B cell (primary cell): ENCODE measurements around the gene FBXW4. TPM values are rescaled to one million over a fixed set of nuclear protein-coding genes. Genes with fewer than 3 reads are reported as not detected.

Source experiments
- ATAC-seq: fragments of 200-7000 bp; cut with Tn5 transposase; one replicate; pipeline ENCODE4 v1.10.0; 2021; ENCODE audit warnings: low read depth, mild to moderate bottlenecking, moderate number of reproducible peaks, moderate library complexity
- CTCF ChIA-PET: fragments of 350-600 bp; sonication (Branson Sonifier 250); formaldehyde crosslinking; loops from one replicate; lab custom pipeline; 2021; ENCODE audit warnings: antibody characterized with exemption, inconsistent platforms; lab: Charles Lee
- POLR2A ChIA-PET: fragments of 350-600 bp; sonication (Branson Sonifier 250); formaldehyde crosslinking; loops from one replicate; lab custom pipeline; 2021; ENCODE audit warnings: antibody characterized with exemption; lab: Charles Lee
- DNase-seq: peaks from one replicate; pipeline ENCODE4 v3.0.0; 2013
- H2AFZ ChIP-seq: 2 replicates; pipeline ENCODE4 v1.6.1; 2012; ENCODE audit warnings: mild to moderate bottlenecking, low read depth, low read length; ENCODE audit not compliant: insufficient read depth, poor library complexity, severe bottlenecking
- H3K27ac ChIP-seq, 2 donors: 1 replicate in 1 of 2; 2 replicates in 1 of 2; pipeline ENCODE4 v1.5.1; 2012 to 2013; ENCODE audit warnings: low read length in 2 of 2, mild to moderate bottlenecking in 2 of 2, moderate library complexity in 1 of 2
- H3K27me3 ChIP-seq, 4 experiments: fragments of 200-600 bp in 1 of 4; sonication (generic) in 1 of 4; replicated peaks in 1 of 4; 1 replicate in 2 of 4; 2 replicates in 2 of 4; pipeline versions ENCODE4 v1.6.1 to v1.7.0; 2013 to 2016; ENCODE audit warnings: low read length in 3 of 4, mild to moderate bottlenecking in 2 of 4, mixed read lengths in 1 of 4, moderate library complexity in 1 of 4; ENCODE audit not compliant: insufficient read depth in 4 of 4, control insufficient read depth in 3 of 4; ENCODE audit errors: control extremely low read depth in 1 of 4
- H3K36me3 ChIP-seq, 2 experiments: replicated peaks in 1 of 2; 1 replicate in 1 of 2; 2 replicates in 1 of 2; pipeline versions ENCODE4 v1.6.1 to v1.7.1; 2013; ENCODE audit warnings: low read length in 1 of 2; ENCODE audit not compliant: insufficient read depth in 2 of 2, control insufficient read depth in 1 of 2; ENCODE audit errors: control extremely low read depth in 1 of 2, extremely low read depth in 1 of 2
- H3K4me1 ChIP-seq, 2 donors: fragments of 200-600 bp in 1 of 2; sonication (generic) in 1 of 2; 1 replicate in 1 of 2; 2 replicates in 1 of 2; pipeline versions ENCODE4 v1.5.1 to v1.6.1; 2013 to 2017; ENCODE audit warnings: low read length in 2 of 2; ENCODE audit not compliant: control insufficient read depth in 2 of 2, insufficient read depth in 2 of 2
- H3K4me2 ChIP-seq: replicated peaks from 2 replicates; pipeline ENCODE3; 2012; ENCODE audit warnings: mild to moderate bottlenecking, low read depth, low read length; ENCODE audit not compliant: poor library complexity, severe bottlenecking
- H3K4me3 ChIP-seq, 5 experiments: fragments of 200-600 bp in 1 of 5; sonication (generic) in 1 of 5; 1 replicate in 3 of 5; 2 replicates in 2 of 5; pipeline versions ENCODE4 v1.5.1 to v1.7.0; 2011 to 2016; ENCODE audit warnings: low read length in 4 of 5, mild to moderate bottlenecking in 4 of 5, low read depth in 2 of 5, control low read depth in 1 of 5, moderate library complexity in 1 of 5; ENCODE audit not compliant: insufficient read depth in 1 of 5; ENCODE audit errors: control extremely low read depth in 1 of 5, extremely low read depth in 1 of 5
- H3K79me2 ChIP-seq: fragments of 200-600 bp; sonication (generic); one replicate; pipeline ENCODE4 v1.6.0; 2016; ENCODE audit warnings: low read length; ENCODE audit not compliant: control insufficient read depth, insufficient read depth
- H3K9ac ChIP-seq: fragments of 200-600 bp; sonication (generic); 2 replicates; pipeline ENCODE4 v1.6.1; 2017; ENCODE audit warnings: mild to moderate bottlenecking, low read length, moderate library complexity
- H3K9me3 ChIP-seq, 3 donors: one replicate each; pipeline versions ENCODE4 v1.6.1 to v1.7.1; 2013; ENCODE audit warnings: low read length in 2 of 3; ENCODE audit not compliant: control insufficient read depth in 2 of 3, insufficient read depth in 1 of 3; ENCODE audit errors: control extremely low read depth in 1 of 3
- H4K20me1 ChIP-seq: 2 replicates; pipeline ENCODE4 v1.6.0; 2012; ENCODE audit warnings: mild to moderate bottlenecking, low read length; ENCODE audit not compliant: insufficient read depth, control insufficient read depth, poor library complexity, severe bottlenecking
- H3K27ac Mint-ChIP-seq: one replicate; pipeline ENCODE4 v1.8.0; 2021; ENCODE audit warnings: mixed read lengths
- H3K27me3 Mint-ChIP-seq: one replicate; pipeline ENCODE4 v1.8.0; 2021; ENCODE audit warnings: mixed read lengths
- H3K4me1 Mint-ChIP-seq: one replicate; pipeline ENCODE4 v1.8.0; 2021; ENCODE audit warnings: mixed read lengths
- H3K4me3 Mint-ChIP-seq: one replicate; pipeline ENCODE4 v1.8.0; 2021; ENCODE audit warnings: mixed read lengths
- H3K9me3 Mint-ChIP-seq: one replicate; pipeline ENCODE4 v1.8.0; 2022; ENCODE audit warnings: mixed read lengths; ENCODE audit not compliant: insufficient read depth
- EZH2 ChIP-seq: IDR thresholded peaks from 2 replicates; pipeline ENCODE4 v1.6.1; 2012; ENCODE audit warnings: borderline replicate concordance, low read depth, mild to moderate bottlenecking, moderate library complexity, low read length; ENCODE audit not compliant: insufficient read depth, poor library complexity, severe bottlenecking
- WGBS: methylation state at CpG from one replicate; pipeline ENCODE4 v1.1.5; 2013; ENCODE audit warnings: missing lambda C conversion rate; ENCODE audit not compliant: insufficient coverage; 5-methylcytosine and 5-hydroxymethylcytosine counted together
- intact Hi-C: fragments of 100-400 bp; cut with micrococcal nuclease; formaldehyde crosslinking; loops from one replicate; pipeline ENCODE4 v1.10.0; 2022
- polyA plus RNA-seq: library from polyadenylated mRNA; depleted of rRNA; stranded (reverse); fragments of >200 nt; gene quantifications from 2 replicates; pipeline ENCODE4 v1.2.3, GENCODE V29; 2012
- total RNA-seq, 2 donors: library from RNA; stranded (reverse); fragments of 120-200 nt in 1 of 2; gene quantifications; 1 replicate in 1 of 2; 2 replicates in 1 of 2; pipeline versions ENCODE4 v1.2.3 to v1.2.4, GENCODE V29; 2013 to 2022
- TF ChIP-seq, protein P1 (sequence below): fragments of 200-600 bp; IDR thresholded peaks from one replicate; pipeline ENCODE4 v1.8.0; 2022; ENCODE audit warnings: antibody characterized with exemption, mild to moderate bottlenecking

The FBXW4 gene
- total and polyA plus RNA-seq, 2 donors (not counting 1 experiment from before 2014, with no cell fraction given): 72.9 to 99.6 TPM

DNA sequence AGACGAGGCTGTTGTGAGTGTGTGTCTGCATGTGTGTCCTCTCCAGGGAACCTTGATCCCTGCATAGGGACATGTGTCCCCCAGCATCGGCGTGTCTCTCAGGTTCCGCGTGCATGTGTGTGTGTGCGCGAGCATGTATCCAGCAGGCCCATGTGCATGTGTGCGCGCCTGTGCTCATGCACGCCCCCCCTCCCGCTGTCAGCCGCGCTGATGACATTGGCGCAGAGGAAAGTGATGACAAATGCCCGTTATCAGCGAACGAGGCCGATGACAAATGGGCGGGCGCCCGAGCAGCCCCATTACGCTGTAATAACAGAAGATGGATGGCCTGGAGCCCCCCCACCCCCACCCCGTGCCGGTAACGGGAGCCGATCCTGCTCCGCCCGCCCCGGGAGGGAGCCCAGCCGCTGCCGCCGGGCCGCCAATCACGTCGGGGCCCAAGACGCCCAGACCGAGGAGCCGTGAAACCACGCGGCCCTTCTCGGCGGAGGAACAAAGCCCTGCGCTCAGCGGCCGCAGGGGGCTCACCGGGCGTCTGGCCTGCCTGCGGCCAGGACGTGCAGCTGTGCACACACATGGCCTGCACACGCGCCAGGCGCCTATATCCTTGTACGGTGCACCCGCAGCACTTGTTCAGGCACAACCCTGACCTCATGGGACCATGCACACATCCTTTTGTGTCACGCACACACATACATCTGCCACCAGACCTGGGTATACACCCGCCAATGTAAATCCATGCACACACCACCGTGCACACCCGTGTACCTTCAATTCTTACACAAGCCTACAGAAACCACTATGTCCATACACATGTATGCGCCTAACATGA is 128.4 kb downstream of the FBXW4 start:
- Mint-ChIP-seq H3K4me1 (peaks cover 17% of the 10 kb centered on the region), H3K9me3 (no peaks in the 10 kb centered on the region)
- CTCF ChIA-PET: no interaction called here

DNA sequence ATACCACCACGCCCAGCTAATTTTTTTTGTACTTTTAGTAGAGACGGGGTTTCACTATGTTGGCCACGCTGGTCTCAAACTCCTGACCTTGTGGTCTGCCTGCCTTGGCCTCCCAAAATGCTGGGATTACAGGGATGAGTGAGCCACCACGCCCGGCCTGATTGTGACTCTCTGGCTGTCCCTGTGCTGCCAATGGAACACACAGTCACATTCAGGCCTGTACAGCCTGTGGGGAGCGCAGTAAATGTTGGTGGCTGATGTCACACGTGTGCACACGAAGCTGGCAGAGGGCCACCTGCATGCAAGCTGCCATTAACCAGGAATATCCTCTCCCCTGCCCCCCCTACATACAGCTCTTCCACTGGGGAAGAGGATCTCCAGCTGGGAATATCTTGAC is 129.0 kb downstream of the FBXW4 start:
- H3K4me1 ChIP-seq: peaks cover 21 to 27% of the 10 kb centered on the region in 2 donors
- H3K27ac ChIP-seq: no peak overlapping the region
- TF ChIP-seq, protein P1, sequence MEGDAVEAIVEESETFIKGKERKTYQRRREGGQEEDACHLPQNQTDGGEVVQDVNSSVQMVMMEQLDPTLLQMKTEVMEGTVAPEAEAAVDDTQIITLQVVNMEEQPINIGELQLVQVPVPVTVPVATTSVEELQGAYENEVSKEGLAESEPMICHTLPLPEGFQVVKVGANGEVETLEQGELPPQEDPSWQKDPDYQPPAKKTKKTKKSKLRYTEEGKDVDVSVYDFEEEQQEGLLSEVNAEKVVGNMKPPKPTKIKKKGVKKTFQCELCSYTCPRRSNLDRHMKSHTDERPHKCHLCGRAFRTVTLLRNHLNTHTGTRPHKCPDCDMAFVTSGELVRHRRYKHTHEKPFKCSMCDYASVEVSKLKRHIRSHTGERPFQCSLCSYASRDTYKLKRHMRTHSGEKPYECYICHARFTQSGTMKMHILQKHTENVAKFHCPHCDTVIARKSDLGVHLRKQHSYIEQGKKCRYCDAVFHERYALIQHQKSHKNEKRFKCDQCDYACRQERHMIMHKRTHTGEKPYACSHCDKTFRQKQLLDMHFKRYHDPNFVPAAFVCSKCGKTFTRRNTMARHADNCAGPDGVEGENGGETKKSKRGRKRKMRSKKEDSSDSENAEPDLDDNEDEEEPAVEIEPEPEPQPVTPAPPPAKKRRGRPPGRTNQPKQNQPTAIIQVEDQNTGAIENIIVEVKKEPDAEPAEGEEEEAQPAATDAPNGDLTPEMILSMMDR: no peak
- no peak for TF ChIP-seq EZH2
- H3K9me3 ChIP-seq: peaks cover 0 to 8% (median 0%) of the 10 kb centered on the region in 3 donors
- H2AFZ ChIP-seq: no peak overlapping the region
- H3K27ac Mint-ChIP-seq: no peak overlapping the region
- H3K4me2 ChIP-seq: no peak overlapping the region
- H3K27me3 ChIP-seq: peaks cover 0 to 51% (median 35%) of the 10 kb centered on the region in 4 experiments
- H3K27me3 Mint-ChIP-seq: peaks cover 60% of the 10 kb centered on the region
- no peaks in the 10 kb centered on the region for H4K20me1 ChIP-seq
- ChIA-PET CTCF (no interaction called here), POLR2A (no interaction called here)
- H3K9ac ChIP-seq: no peak overlapping the region
- WGBS: 80% methylated on average over 5 of the region's 8 CpGs
- ATAC-seq: no peak
- H3K79me2 ChIP-seq: no peaks in the 10 kb centered on the region
- no peak overlapping the region for H3K4me3 ChIP-seq
- no peak overlapping the region for H3K4me3 Mint-ChIP-seq
- H3K9me3 Mint-ChIP-seq: no peaks in the 10 kb centered on the region
- peaks cover 17% of the 10 kb centered on the region for H3K4me1 Mint-ChIP-seq
- no peak for DNase-seq
- no peaks in the 10 kb centered on the region for H3K36me3 ChIP-seq
- intact Hi-C loops: no loop called here

More for the DNA sequence above, 128.4 kb downstream of the FBXW4 start:
- H3K4me1 ChIP-seq: peaks cover 21 to 28% of the 10 kb centered on the region in 2 donors
- Mint-ChIP-seq H3K4me3 (peak overlapping the region; percentile 69), H3K27me3 (peaks cover 55% of the 10 kb centered on the region), H3K27ac (no peak overlapping the region)
- H3K79me2 ChIP-seq: no peaks in the 10 kb centered on the region
- DNase-seq: peak; percentile 44
- no peak for ATAC-seq
- TF ChIP-seq, protein P1: no peak
- TF ChIP-seq EZH2: no peak
- H3K4me2 ChIP-seq: peak overlapping the region; percentile 60
- H3K27me3 ChIP-seq: peaks cover 0 to 51% (median 35%) of the 10 kb centered on the region in 4 experiments
- peaks cover 0 to 8% (median 0%) of the 10 kb centered on the region in 3 donors for H3K9me3 ChIP-seq
- H2AFZ ChIP-seq: peak overlapping the region; percentile 13
- H3K27ac ChIP-seq: no peak overlapping the region
- intact Hi-C loops: no loop called here
- peak overlapping the region in 1 of 5 experiments; percentile 9 for H3K4me3 ChIP-seq
- WGBS: 14% methylated on average over 52 of the region's 59 CpGs
- H4K20me1 ChIP-seq: no peaks in the 10 kb centered on the region
- POLR2A ChIA-PET: no interaction called here
- no peak overlapping the region for H3K9ac ChIP-seq
- H3K36me3 ChIP-seq: no peaks in the 10 kb centered on the region
